ENCODE data around the gene UBR4. TPM values are rescaled to one million over a fixed set of nuclear protein-coding genes. Genes with fewer than 3 reads are reported as not detected.

Gene UBR4
- total and polyA plus RNA-seq, 10 of the 15 experiments (the other 5 are each of a cell fraction or from before 2014, with no cell fraction given): 34.2 to 124 (median 56.2) TPM

GRCh38 chr1:19042675-19043578, 167.1 kb downstream of the UBR4 start:
- no TSS peak for BruUV-seq (replicated peaks)
- ATAC-seq: peak; percentile 21; the same call in 1 of the 3 replicates
- Histone ChIP-seq H3K27me3 (replicated peaks in 1 of 2; ENCODE audit: control insufficient read depth in 2 of 2, insufficient read depth in 2 of 2, low read length in 1 of 2) (peaks cover 0 to 2% of the 10 kb centered on the region in 2 experiments; a peak in 2 of 4 replicates), H3K9ac (ENCODE audit: control insufficient read depth, insufficient read depth, low read length) (no peak overlapping the region), H3K4me3 (no peak overlapping the region), H3K4me1 (ENCODE audit: control insufficient read depth, insufficient read depth, low read length) (no peaks in the 10 kb centered on the region), H2AFZ (ENCODE audit: control insufficient read depth, low read depth, low read length) (no peak overlapping the region), H3K36me3 (ENCODE audit: control insufficient read depth in 2 of 2, insufficient read depth in 2 of 2, low read length in 1 of 2) (no peaks in the 10 kb centered on the region), H3K79me2 (ENCODE audit: control insufficient read depth, insufficient read depth, low read length) (no peaks in the 10 kb centered on the region), H3K9me3 (replicated peaks; ENCODE audit: control insufficient read depth, insufficient read depth, low read length) (no peaks in the 10 kb centered on the region), H4K20me1 (ENCODE audit: control insufficient read depth, insufficient read depth) (no peaks in the 10 kb centered on the region), H3K4me2 (ENCODE audit: control insufficient read depth, insufficient read depth) (no peak overlapping the region), H3K27ac (ENCODE audit: control insufficient read depth, insufficient read depth) (no peak overlapping the region)
- 25% methylated on average over 18 of the region's 18 CpGs for WGBS (ENCODE audit: insufficient coverage, insufficient replicate concordance, low lambda C conversion rate, missing lambda C conversion rate)
- ChIA-PET POLR2A (interaction anchor here (0.6 kb wide), 1 partner anchor 105 kb away, joined by 3 read pairs; no protein-coding TSS in a partner anchor), CTCF (interaction anchor here (0.6 to 2.3 kb wide), 5 partner anchors 9 to 135 kb away, joined by 3 to 12 read pairs (median 3); no protein-coding TSS in a partner anchor), SMC1A (ENCODE audit: uncharacterized antibody, unreplicated experiment) (interaction anchor here (0.9 to 1.3 kb wide), 2 partner anchors 47 to 57 kb away, joined by 3 read pairs; no protein-coding TSS in a partner anchor), RAD21 (ENCODE audit: unreplicated experiment) (interaction anchor here (0.6 to 1.1 kb wide), 2 partner anchors 9 to 83 kb away, joined by 3 read pairs; no protein-coding TSS in a partner anchor)
- intact Hi-C loops (cut with micrococcal nuclease; ENCODE audit: unreplicated experiment) (no loop called here), in situ Hi-C loops (cut with MboI) (no loop called here)
- no peak for DNase-seq (ENCODE audit: low read depth, low spot score)
- FAIRE-seq: no peak
- no peak for TF ChIP-seq RFX5 (IDR thresholded peaks at IDR 0.05; ENCODE audit: low read depth, low read length)
- TF ChIP-seq ASH2L (IDR thresholded peaks at IDR 0.05; ENCODE audit: borderline replicate concordance, low read depth): no peak
- TF ChIP-seq CUX1 (IDR thresholded peaks at IDR 0.05; ENCODE audit: insufficient replicate concordance, low read depth, low read length): no peak
- TF ChIP-seq MTA3 (IDR thresholded peaks at IDR 0.05; ENCODE audit: borderline replicate concordance, low read length): no peak
- TF ChIP-seq ZSCAN29 (IDR thresholded peaks at IDR 0.05): no peak
- TF ChIP-seq BMI1 (IDR thresholded peaks at IDR 0.05; ENCODE audit: borderline replicate concordance): no peak
- TF ChIP-seq POLR2AphosphoS2 (IDR thresholded peaks at IDR 0.05; ENCODE audit: low read depth, low read length): no peak
- no peak for TF ChIP-seq ZNF622 (IDR thresholded peaks at IDR 0.05)
- no peak for TF ChIP-seq NFIC (IDR thresholded peaks at IDR 0.05; ENCODE audit: low read depth, low read length)
- no peak for TF ChIP-seq SKIL (IDR thresholded peaks at IDR 0.05; ENCODE audit: low read depth, poor library complexity, severe bottlenecking)
- no peak for TF ChIP-seq ZBTB11 (CRISPR knock-in tag; IDR thresholded peaks at IDR 0.05)

Measured in GM12878 (cell line).